OCI-LY3 (cell line): ENCODE results near the gene MUSTN1.

ENCODE experiments used
- H2AFZ ChIP-seq: fragments of 200-600, 300-600 bp; shearing (Covaris generic); 2 replicates; pipeline ENCODE4 v1.6.0; 2014; ENCODE audit warnings: antibody characterized with exemption, low read depth, low read length
- H3K27ac ChIP-seq: fragments of 200-600, 300-600 bp; sonication (generic); 2 replicates; pipeline ENCODE4 v1.5.1; 2014; ENCODE audit warnings: mild to moderate bottlenecking, low read length, moderate library complexity, mixed read lengths
- H3K27me3 ChIP-seq: fragments of 200-600, 300-600 bp; sonication (generic); 2 replicates; pipeline ENCODE4 v1.6.1; 2014; ENCODE audit warnings: low read depth, low read length, mixed read lengths
- H3K36me3 ChIP-seq: fragments of 200-600, 300-600 bp; sonication (generic); replicated peaks from 2 replicates; pipeline ENCODE3; 2014; ENCODE audit warnings: low read depth, low read length, mixed read lengths
- H3K4me1 ChIP-seq: fragments of 300-600, 200-600 bp; sonication (generic); 2 replicates; pipeline ENCODE4 v1.6.1; 2014; ENCODE audit warnings: low read length, mixed read lengths
- H3K4me2 ChIP-seq: fragments of 200-600, 300-600 bp; sonication (generic); 2 replicates; pipeline ENCODE4 v1.6.1; 2014; ENCODE audit warnings: low read length, mixed read lengths
- H3K4me3 ChIP-seq: fragments of 300-600, 200-600 bp; sonication (generic); 2 replicates; pipeline ENCODE4 v1.5.1; 2014; ENCODE audit warnings: antibody characterized with exemption, mild to moderate bottlenecking, low read length, moderate library complexity
- H3K79me2 ChIP-seq: fragments of 300-600, 200-600 bp; shearing (Covaris generic); 2 replicates; pipeline ENCODE4 v1.6.1; 2014; ENCODE audit warnings: mild to moderate bottlenecking, low read length, mixed read lengths
- H3K9ac ChIP-seq: fragments of 300-600, 200-600 bp; shearing (Covaris generic); 2 replicates; pipeline ENCODE4 v1.6.0; 2014; ENCODE audit warnings: mild to moderate bottlenecking, low read length, moderate library complexity
- H3K9me3 ChIP-seq: fragments of 200-600, 300-600 bp; shearing (Covaris generic); 2 replicates; pipeline ENCODE4 v1.6.1; 2014; ENCODE audit warnings: low read length, mixed read lengths; ENCODE audit not compliant: insufficient read depth
- H4K20me1 ChIP-seq: fragments of 200-600, 300-600 bp; sonication (generic); 2 replicates; pipeline ENCODE4 v1.6.1; 2016; ENCODE audit warnings: low read length, mixed read lengths; ENCODE audit not compliant: insufficient read depth
- CTCF ChIP-seq: fragments of 200-600, 300-600 bp; sonication (generic); IDR thresholded peaks from 2 replicates; pipeline ENCODE4 v1.5.1; 2014; ENCODE audit warnings: antibody characterized with exemption, low read length, low read depth
- EZH2phosphoT487 ChIP-seq: fragments of 200-600 bp; shearing (Covaris generic); IDR thresholded peaks from 2 replicates; pipeline ENCODE4 v1.6.1; 2018; ENCODE audit warnings: antibody characterized with exemption, mixed run types, low read depth

The MUSTN1 gene

DNA sequence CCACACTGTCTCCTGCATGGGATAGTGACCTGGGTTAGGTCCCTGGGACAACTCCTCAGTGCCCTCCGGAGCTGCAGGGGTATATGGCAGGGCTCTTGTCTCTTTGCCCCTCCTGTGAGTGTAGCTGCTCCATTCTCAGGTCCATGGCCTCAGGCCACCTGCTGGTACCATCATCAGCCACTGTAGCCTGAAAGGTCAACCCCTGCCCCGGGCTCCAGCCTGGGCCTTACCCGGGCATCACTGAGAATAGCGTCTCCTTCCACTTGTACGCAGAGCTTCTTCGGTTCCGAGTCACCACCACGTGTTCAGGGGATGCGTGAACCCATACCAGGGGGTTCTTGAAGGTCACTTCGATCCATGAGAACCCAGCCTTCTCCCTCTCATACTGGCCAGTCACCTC lies 18.2 kb downstream of the MUSTN1 start:
- no peak overlapping the region for H3K27ac ChIP-seq
- no peak for TF ChIP-seq EZH2phosphoT487
- no peak for TF ChIP-seq CTCF
- no peaks in the 10 kb centered on the region for H3K27me3 ChIP-seq
- no peak overlapping the region for H3K9ac ChIP-seq
- no peaks in the 10 kb centered on the region for H3K9me3 ChIP-seq
- no peak overlapping the region for H2AFZ ChIP-seq
- no peak overlapping the region for H3K4me2 ChIP-seq
- H3K4me3 ChIP-seq, result no peak overlapping the region
- H3K36me3 ChIP-seq, result no peaks in the 10 kb centered on the region
- H4K20me1 ChIP-seq, result no peaks in the 10 kb centered on the region
- no peaks in the 10 kb centered on the region for H3K79me2 ChIP-seq
- H3K4me1 ChIP-seq, result no peaks in the 10 kb centered on the region

DNA sequence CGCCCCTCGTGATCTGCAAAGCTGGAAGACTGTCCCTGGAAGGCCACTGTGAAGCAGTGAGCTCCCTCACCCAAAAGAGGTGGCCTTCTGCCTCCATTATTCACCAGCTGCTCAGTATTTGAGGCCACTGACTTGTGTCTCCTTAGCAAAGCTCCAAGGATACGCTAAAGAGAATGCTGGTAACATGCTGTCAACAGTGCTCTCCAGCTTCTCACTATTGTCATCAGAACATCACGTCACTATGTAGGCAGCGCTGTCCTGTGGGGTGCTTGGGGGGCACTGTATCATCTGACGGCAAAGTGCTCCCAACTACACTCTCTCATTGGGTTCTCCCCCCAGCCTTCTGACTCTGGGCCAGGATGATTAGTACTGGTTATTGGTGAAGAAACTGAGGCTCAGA lies 18.6 kb downstream of the MUSTN1 start:
- Histone ChIP-seq H3K27me3 (no peaks in the 10 kb centered on the region), H3K4me3 (no peak overlapping the region), H3K27ac (no peak overlapping the region), H3K4me1 (no peaks in the 10 kb centered on the region), H2AFZ (no peak overlapping the region), H3K79me2 (no peaks in the 10 kb centered on the region), H3K9me3 (no peaks in the 10 kb centered on the region), H3K36me3 (no peaks in the 10 kb centered on the region), H3K4me2 (no peak overlapping the region), H3K9ac (no peak overlapping the region), H4K20me1 (no peaks in the 10 kb centered on the region)
- TF ChIP-seq CTCF (no peak), EZH2phosphoT487 (no peak)

- Histone ChIP-seq H3K4me1 (no peaks in the 10 kb centered on the region), H3K79me2 (no peaks in the 10 kb centered on the region), H4K20me1 (no peaks in the 10 kb centered on the region), H3K9ac (no peak overlapping the region), H3K4me3 (no peak overlapping the region), H3K27me3 (no peaks in the 10 kb centered on the region), H3K36me3 (no peaks in the 10 kb centered on the region), H3K27ac (no peak overlapping the region), H2AFZ (no peak overlapping the region), H3K4me2 (no peak overlapping the region), H3K9me3 (no peaks in the 10 kb centered on the region)
- no peak for TF ChIP-seq CTCF
- no peak for TF ChIP-seq EZH2phosphoT487
These were observed 21.0 kb downstream of the MUSTN1 start for GRCh38 chr3:52813810-52814209.

DNA sequence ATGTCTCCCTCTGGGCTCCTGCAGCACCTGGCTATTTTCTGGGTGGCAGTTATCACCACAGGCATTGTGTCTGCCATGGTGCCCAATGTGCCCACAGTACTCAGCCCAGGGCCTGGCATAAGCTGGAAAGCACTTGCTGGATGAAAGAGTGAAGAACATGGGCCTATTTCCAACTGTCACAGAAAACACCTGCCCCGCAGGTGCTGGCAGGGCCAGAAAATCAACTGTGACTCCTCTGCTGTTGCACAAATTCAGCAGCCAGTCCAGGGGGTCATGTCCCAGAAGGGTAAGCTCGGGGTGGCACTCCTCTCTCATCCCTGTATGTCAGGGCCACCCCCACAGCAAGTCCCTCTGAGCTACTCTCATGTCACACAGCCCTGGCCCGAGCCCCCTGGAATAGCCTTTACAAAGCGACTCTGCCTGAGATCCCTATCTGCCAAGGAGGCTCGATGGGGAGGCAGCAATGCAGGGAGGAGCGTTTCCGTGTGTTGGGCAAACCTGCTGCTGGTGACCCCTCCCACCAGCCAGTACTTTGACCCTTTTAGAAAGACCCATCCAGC lies 23.3 kb downstream of the MUSTN1 start:
- Histone ChIP-seq H3K4me3 (no peak overlapping the region), H3K27me3 (no peaks in the 10 kb centered on the region), H3K9ac (no peak overlapping the region), H3K79me2 (no peaks in the 10 kb centered on the region), H4K20me1 (no peaks in the 10 kb centered on the region), H3K27ac (no peak overlapping the region), H3K4me1 (no peaks in the 10 kb centered on the region), H2AFZ (no peak overlapping the region), H3K9me3 (no peaks in the 10 kb centered on the region), H3K4me2 (no peak overlapping the region), H3K36me3 (no peaks in the 10 kb centered on the region)
- TF ChIP-seq CTCF, result no peak
- no peak for TF ChIP-seq EZH2phosphoT487
